Heart right ventricle (tissue), 16 donors: ENCODE results near the gene HHATL. TPM values are rescaled to one million over a fixed set of nuclear protein-coding genes. Genes with fewer than 3 reads are reported as not detected.
A peak's percentile ranks its signal among the peaks of the same experiment; 100 is the strongest.

Source experiments
- ATAC-seq, 8 donors: fragments of 200-7000 bp; cut with Tn5 transposase; one replicate each; pipeline ENCODE4 v1.9.1; 2020; ENCODE audit warnings: mild to moderate bottlenecking in 8 of 8, moderate library complexity in 8 of 8, moderate number of reproducible peaks in 1 of 8
- DNase-seq, 2 donors: peaks; one replicate each; pipeline ENCODE4 v3.0.0-alpha.2; 2020
- H3K27ac ChIP-seq, 10 donors: fragments of 200-600 bp; sonication (generic) in 2 of 10; one replicate each; pipeline versions ENCODE4 v1.5.0 to v1.8.0; 2020 to 2022; ENCODE audit warnings: mild to moderate bottlenecking in 3 of 10
- H3K27me3 ChIP-seq, 7 donors: fragments of 200-600 bp; one replicate each; pipeline ENCODE4 v1.8.0; 2021 to 2022; ENCODE audit warnings: mild to moderate bottlenecking in 2 of 7
- H3K36me3 ChIP-seq, 9 donors: fragments of 200-600 bp; sonication (generic) in 1 of 9; one replicate each; pipeline versions ENCODE4 v1.5.0 to v1.8.0; 2020 to 2022; ENCODE audit warnings: mild to moderate bottlenecking in 2 of 9
- H3K4me1 ChIP-seq, 9 donors: fragments of 200-600 bp; sonication (generic) in 1 of 9; one replicate each; pipeline versions ENCODE4 v1.5.0 to v1.8.0; 2020 to 2022; ENCODE audit warnings: mild to moderate bottlenecking in 4 of 9
- H3K4me3 ChIP-seq, 10 donors: fragments of 200-600 bp; sonication (generic) in 2 of 10; one replicate each; pipeline versions ENCODE4 v1.5.0 to v1.8.0; 2020 to 2022; ENCODE audit warnings: mild to moderate bottlenecking in 7 of 10, moderate library complexity in 2 of 10
- H3K9me3 ChIP-seq, 11 donors: fragments of 200-600 bp in 10 of 11; sonication (generic) in 2 of 11; one replicate each; pipeline versions ENCODE4 v1.5.0 to v1.8.0; 2013 to 2022; ENCODE audit warnings: mild to moderate bottlenecking in 2 of 11, control low read depth in 1 of 11, moderate library complexity in 1 of 11
- WGBS, 2 donors: extraction: QIAGEN DNeasy Blood & Tissue Kit; methylation state at CpG; one replicate each; pipeline ENCODE4 v1.1.7; 2013; ENCODE audit warnings: inconsistent platforms in 1 of 2; 5-methylcytosine and 5-hydroxymethylcytosine counted together
- intact Hi-C, 10 donors: fragments of 100-400 bp; cut with DNase I; formaldehyde crosslinking; loops; one replicate each; pipeline versions ENCODE4 v1.11.1 to v1.14.2; 2022
- polyA plus RNA-seq, 2 donors: library from polyadenylated mRNA; stranded (reverse); fragments of 200-250 nt; gene quantifications; one replicate each; pipeline ENCODE4 v1.2.3, GENCODE V29; 2013
- total RNA-seq, 10 donors: library from RNA; stranded (reverse); fragmentation: NEBNext Ultra II Directional in 3 of 10; extraction: Animal tissue kit (Norgen Biotek cat#: 25700) in 3 of 10; gene quantifications; one replicate each; pipeline versions ENCODE4 v1.2.1 to v1.2.4, GENCODE V29; 2021 to 2023
- TF ChIP-seq, protein P1 (sequence below), 9 donors: fragments of 200-600 bp; sonication (generic) in 2 of 9; IDR thresholded peaks; one replicate each; pipeline versions ENCODE4 v1.5.0 to v1.8.0; 2021 to 2022; ENCODE audit warnings: antibody characterized with exemption in 9 of 9, mild to moderate bottlenecking in 5 of 9, moderate library complexity in 1 of 9
- donor health status: Arrhythmogenic right ventricular cardiomyopathy.
- donor health status: ischemic (EF 13 %, LVEDD 7.1; RV severe dilation, severe dysfunction).
- donor health status: healthy with polysubstance abuse.
- donor health status: DM: no; HTN: yes; CAD: no.
- donor health status: DM: no; HTN: no; CAD: no.
- donor health status: ischemic (EF 25% LVEDD 6.9; RV normal size, moderate dysfunction).
- donor health status: ischemic (EF 25% LVEDD 5.7; RV mildly dilated, moderate dysfunction).
- donor health status: healthy.
- donor health status: DM: yes; HTN: yes; CAD: no.
- donor health status: Ischemic cardiomyopathy.
- donor health status: ischemic (EF 35%, LVEDD 5.7; RV mildly dilated, moderate dysfunction).
- donor health status: nonischemic (EF 11% LVEDD 7.7; RV severe dilation, severe dysfunction).
- donor health status: DM: yes; HTN: yes; CAD: no.
- donor health status: PGD.
- donor health status: ischemic (EF 29% LVEDD 5.4; RV normal size, mild dysfunction).
- donor health status: nonischemic (EF 23%, LVEDD 6.1; RV moderate dilation, normal function).

The HHATL gene
- total and polyA plus RNA-seq, 12 donors = 332 to 2,035 (median 624) TPM

DNA sequence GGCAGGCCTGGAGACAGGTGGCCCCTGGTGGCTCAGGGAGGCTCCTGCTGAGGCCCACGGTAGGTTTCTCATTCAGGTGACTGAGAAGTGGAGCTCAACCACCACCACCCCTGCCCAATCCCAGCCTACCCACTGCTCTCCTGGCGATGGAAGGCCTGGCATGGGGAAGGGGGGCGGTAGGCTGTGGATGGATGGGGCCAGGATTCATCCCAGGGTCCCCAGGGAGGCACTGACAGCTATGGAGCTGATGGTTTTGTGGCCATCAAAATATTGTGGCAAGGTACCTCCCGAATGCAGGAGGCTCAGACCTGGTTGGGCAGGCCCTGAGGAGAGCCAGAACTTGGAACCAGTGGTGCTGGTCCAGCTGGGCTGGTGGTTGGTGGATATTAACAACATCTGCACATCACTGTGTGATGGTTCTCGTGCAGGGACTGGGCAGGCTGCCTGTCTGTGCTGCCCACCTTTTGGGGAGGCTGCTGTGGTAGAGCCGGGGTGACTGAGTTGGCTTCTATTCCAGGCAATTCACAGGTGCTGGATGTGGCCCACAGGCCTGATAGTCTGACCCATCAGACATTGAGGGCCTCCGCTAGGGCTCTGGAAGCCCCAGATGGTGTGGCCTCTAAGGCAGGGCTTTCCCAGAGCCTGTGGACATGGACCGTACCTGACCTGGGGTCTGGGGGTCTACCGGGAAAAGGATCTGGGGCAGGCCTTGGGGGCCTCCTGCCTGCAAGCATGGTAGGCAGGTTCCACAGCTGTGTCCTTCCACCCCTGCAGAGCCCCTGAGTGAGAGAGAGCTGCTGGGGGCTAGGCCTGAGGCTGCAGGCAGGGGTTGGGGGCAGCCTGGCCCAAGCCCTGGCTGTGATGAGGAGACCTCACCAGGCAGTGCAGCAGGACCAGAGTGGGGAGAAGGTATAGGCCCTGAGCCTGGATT, 45.7 kb downstream of the HHATL start:
- WGBS, 2 donors = 84 to 86% methylated on average over 9 of the region's 9 CpGs

DNA sequence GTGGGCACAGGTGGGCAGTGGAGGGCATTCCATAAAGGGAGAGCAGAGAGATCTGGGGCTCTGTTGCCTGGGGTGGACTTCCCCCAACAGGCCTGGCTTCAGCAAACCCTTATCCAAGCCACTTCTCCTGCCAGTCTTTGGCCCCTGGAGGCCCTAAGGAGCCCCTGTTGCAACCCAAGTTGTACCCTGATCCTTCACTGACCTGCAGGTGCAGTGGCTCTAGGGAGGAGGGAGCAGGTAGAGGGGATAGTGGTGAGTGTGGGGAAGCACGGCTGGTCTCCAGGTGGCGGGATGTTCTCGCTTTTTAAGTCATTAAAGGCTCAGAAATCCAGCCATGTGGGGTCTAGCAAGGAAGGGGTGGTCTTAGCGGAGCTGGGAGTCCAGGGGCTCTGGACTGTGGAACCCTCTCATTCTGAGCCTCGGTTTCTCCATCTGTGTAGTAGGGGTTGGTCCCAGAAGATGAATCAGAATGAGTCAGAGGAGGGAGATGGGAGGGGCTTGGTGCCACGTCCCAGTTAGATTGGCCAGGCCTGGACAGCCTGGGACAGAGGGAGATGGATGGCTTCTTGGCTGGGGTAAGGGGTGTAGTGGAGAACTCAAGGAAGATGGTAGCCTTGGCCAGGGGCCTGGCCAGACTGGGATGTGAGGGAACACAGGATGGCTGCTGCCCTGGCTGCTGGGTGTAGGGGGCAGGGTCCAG, 46.5 kb downstream of the HHATL start:
- Histone ChIP-seq H3K4me1 (peaks cover 32 to 89% (median 56%) of the 10 kb centered on the region in 9 donors), H3K4me3 (peak overlapping the region in 1 of 10 donors; percentile 78), H3K27ac (peak overlapping the region in 8 of 10 donors; percentile 92 to 99 (median 96)), H3K9me3 (no peaks in the 10 kb centered on the region), H3K36me3 (peaks cover 0 to 27% (median 8%) of the 10 kb centered on the region in 9 donors), H3K27me3 (no peaks in the 10 kb centered on the region)
- intact Hi-C loops = loop anchor here in 5 of 10 donors (2.0 to 10.0 kb wide), 5 partner anchors 71 to 91 kb away; partner anchors contain the start of gene SEC22C (in 1 of the 5)
- DNase-seq (no peak), ATAC-seq (peak in 1 of 8 donors; percentile 7)
- TF ChIP-seq, protein P1, sequence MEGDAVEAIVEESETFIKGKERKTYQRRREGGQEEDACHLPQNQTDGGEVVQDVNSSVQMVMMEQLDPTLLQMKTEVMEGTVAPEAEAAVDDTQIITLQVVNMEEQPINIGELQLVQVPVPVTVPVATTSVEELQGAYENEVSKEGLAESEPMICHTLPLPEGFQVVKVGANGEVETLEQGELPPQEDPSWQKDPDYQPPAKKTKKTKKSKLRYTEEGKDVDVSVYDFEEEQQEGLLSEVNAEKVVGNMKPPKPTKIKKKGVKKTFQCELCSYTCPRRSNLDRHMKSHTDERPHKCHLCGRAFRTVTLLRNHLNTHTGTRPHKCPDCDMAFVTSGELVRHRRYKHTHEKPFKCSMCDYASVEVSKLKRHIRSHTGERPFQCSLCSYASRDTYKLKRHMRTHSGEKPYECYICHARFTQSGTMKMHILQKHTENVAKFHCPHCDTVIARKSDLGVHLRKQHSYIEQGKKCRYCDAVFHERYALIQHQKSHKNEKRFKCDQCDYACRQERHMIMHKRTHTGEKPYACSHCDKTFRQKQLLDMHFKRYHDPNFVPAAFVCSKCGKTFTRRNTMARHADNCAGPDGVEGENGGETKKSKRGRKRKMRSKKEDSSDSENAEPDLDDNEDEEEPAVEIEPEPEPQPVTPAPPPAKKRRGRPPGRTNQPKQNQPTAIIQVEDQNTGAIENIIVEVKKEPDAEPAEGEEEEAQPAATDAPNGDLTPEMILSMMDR (IDR thresholded peaks at IDR 0.05) = no peak
- WGBS, 2 donors = 81% methylated on average over 6 of the region's 6 CpGs

More for the DNA sequence above, 45.7 kb downstream of the HHATL start:
- Histone ChIP-seq H3K4me1 (peaks cover 31 to 85% (median 53%) of the 10 kb centered on the region in 9 donors), H3K27ac (peak overlapping the region in 6 of 10 donors; percentile 15 to 99 (median 80)), H3K4me3 (no peak overlapping the region), H3K27me3 (no peaks in the 10 kb centered on the region), H3K36me3 (peaks cover 0 to 33% (median 8%) of the 10 kb centered on the region in 9 donors), H3K9me3 (no peaks in the 10 kb centered on the region)
- intact Hi-C loops = loop anchor here in 5 of 10 donors (2.0 to 10.0 kb wide), 5 partner anchors 72 to 90 kb away; partner anchors contain the start of gene SEC22C (in 1 of the 5)
- no peak for ATAC-seq
- DNase-seq = no peak
- TF ChIP-seq, protein P1 (IDR thresholded peaks at IDR 0.05) = no peak

DNA sequence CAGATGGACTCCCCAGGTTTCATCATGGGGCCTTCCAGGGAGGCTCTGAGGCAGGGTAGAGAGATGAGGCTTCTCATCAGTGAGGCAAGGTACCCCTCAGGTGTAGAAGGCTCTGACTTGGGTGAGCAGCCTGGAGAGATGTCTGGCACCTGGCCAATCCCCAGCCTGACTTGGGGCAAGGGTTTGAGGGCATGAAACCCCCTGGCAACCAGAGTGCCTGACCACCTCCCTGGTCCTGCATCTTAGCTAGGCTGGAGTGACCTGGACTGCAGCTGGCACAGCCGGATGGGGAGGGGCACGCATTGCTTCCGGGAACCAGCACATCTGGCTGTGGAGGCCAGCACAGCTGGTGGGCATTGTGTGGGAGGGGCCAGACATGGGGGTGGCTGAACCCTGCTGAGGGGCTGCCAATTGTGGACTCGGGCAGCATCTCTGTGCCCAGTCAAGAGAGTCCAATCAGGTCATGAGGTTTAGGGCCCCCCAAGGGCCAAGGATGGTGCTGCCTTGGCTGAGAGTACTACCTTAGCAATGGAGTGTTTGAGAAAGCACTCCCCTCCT, 47.2 kb downstream of the HHATL start:
- H3K9me3 ChIP-seq = no peaks in the 10 kb centered on the region
- DNase-seq (peak in 1 of 2 donors; percentile 41), ATAC-seq (no peak)
- peaks cover 0 to 33% (median 8%) of the 10 kb centered on the region in 9 donors for H3K36me3 ChIP-seq
- H3K4me1 ChIP-seq = peaks cover 32 to 89% (median 57%) of the 10 kb centered on the region in 9 donors
- H3K4me3 ChIP-seq = peak overlapping the region; percentile 68 to 98 (median 82)
- no peaks in the 10 kb centered on the region for H3K27me3 ChIP-seq
- H3K27ac ChIP-seq = peak overlapping the region; percentile 92 to 99 (median 96)
- 49 to 58% methylated on average over 4 of the region's 4 CpGs for WGBS, 2 donors
- TF ChIP-seq, protein P1 (IDR thresholded peaks at IDR 0.05) = no peak
- intact Hi-C loops = loop anchor here in 4 of 10 donors (5.0 to 10.0 kb wide), 4 partner anchors 71 to 92 kb away; partner anchors contain the start of gene SEC22C (in 1 of the 4)
